Activated naive CD4-positive, alpha-beta T cell treated with Interleukin-2 at 50 U/mL for 16 hours (primary cell): ENCODE results near the gene MTNR1A.

ENCODE experiments used
- DNase-seq: peaks from one replicate; pipeline ENCODE4 v3.0.0-alpha.2; 2020

The MTNR1A gene

DNA sequence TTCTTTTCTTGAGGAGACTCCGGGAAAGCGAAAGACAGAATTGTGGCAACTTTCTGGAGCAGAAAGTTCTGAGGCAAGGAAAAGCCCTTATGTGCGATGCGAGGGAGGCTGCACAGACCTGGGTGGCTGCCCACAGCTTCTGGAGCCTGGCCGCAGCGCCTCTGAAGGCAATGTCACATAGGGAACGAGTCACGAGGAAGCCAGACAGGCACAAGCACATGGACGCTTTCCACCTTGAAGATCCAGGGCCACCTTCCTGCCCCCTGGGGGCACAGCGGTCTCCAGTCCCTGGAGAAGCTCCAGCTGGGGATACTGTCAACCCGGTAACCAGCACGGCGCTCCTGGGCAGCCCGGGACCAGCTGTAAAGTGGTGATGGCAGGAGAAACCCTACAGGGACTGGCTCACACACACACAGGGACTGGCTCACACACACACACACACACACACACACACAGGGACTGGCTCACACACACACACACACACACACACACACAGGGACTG is 69.8 kb downstream of the MTNR1A start:
- no peak for DNase-seq

DNA sequence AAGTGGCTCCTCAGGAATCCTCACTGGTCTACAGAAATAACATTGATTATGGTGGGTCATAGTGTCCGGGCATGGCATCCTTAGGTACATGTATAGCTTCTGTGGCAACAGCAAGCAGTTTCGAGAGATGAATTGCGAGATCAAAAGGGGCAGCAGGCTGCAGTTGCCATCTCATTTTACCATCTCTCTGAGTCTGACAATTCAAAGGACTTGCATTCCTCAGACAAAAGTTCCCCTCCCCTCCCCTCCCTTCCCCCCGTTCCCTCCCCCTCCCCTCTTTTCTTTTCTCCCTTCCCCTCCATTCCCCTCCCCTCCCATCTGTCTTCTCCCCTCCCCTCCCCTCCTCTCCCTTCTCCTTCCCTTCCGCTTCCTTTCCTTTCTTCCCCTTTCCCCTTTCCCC is 70.2 kb downstream of the MTNR1A start:
- no peak for DNase-seq

DNA sequence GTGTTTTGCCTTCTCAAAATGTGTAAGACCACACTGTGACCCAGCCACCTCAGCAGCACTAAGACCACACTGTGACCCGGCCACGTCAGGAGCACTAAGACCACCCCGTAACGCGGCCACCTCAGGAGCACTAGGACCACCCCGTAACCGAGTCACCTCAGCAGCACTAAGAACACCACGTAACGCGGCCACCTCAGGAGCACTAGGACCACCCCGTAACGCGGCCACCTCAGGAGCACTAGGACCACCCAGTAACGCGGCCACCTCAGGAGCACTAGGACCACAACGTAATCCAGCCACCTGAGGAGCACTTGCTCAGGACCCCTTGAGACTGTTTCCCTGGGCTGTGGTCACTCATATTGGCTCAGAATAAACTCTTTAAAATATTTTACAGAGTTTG is 71.7 kb downstream of the MTNR1A start:
- no peak for DNase-seq
